Dedifferentiated amniotic fluid mesenchymal stem cell (primary cell): Measurements from ENCODE around the gene PTPMT1.
"Not testable (repeated sequence)": the region's sequence is repeated elsewhere in the genome, so short reads cannot be mapped to it uniquely, and the experiment has no call there.

Experiments
- DNase-seq: peaks from one replicate; pipeline ENCODE4 v3.0.0-alpha.2; 2016; ENCODE audit errors: extremely low spot score

Gene PTPMT1

DNA sequence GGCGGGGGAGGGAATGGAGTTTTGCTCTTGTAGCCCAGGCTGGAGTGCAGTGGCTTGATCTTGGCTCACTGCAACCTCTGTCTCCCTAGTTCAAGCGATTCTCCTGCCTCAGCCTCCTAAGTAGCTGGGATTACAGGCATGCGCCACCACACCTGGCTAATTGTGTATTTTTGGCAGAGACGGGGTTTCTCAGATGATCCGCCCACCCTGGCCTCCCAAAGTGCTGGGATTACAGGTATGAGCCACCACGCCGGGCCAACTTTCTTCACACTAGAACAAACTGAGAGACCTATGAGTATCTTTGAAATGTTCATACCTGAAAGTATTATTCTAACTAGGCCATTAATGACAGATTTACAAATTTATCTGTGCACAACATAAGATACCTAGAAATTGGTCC lies 19.1 kb upstream of the PTPMT1 start:
- DNase-seq: not testable (repeated sequence)

DNA sequence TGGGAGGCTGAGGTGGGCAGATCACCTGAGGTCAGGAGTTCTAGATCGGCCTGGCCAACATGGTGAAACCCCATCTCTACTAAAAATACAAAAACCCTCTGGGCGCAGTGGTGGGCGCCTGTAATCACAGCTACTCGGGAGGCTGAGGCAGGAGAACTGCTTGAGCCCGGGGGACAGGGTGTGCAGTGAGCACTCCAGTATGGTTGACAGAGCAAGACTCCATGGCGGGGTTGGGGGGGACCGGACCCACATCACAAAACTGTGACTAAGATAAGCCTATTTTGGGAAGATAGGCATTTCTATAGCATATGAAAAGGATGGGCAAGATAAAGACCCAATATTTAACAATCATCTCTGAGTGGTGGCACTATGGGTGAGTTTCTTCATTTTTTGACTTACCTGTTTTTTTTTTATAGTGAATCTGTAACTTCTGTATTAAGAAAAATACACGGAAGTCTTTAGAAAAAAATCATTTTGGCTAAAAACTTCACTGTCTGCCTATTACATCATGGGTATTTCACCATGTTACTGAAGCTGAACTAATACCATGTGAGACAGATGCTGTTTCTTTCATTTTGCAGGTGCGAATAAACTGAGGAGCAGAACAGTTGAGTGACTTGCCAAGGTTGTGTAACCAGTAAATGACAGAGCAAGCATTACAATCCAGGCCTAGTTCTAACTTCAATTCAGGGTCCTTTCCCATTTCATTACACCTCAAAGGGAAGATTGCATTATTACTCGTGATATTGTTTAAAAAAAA lies 14.9 kb upstream of the PTPMT1 start:
- DNase-seq: no peak

DNA sequence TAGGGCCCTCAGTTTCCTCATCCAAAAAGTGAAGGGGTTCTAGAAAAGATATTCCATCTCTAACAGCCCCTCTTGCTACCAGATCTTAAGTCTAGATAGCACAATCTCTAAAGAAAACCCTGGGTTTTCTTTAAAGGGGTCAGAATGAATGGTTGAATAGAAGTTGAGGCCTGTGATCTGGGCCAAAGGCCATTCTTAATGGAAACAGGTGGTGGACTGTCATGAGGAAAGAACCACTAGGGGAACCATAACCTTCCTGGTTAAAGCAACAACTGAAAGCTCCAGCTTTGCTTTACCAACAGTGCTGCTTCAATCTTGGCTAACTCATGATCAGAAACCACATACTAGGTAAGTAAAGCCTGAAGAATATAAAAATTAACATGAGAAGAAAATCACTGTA lies 14.3 kb upstream of the PTPMT1 start:
- peak; percentile 28 for DNase-seq

DNA sequence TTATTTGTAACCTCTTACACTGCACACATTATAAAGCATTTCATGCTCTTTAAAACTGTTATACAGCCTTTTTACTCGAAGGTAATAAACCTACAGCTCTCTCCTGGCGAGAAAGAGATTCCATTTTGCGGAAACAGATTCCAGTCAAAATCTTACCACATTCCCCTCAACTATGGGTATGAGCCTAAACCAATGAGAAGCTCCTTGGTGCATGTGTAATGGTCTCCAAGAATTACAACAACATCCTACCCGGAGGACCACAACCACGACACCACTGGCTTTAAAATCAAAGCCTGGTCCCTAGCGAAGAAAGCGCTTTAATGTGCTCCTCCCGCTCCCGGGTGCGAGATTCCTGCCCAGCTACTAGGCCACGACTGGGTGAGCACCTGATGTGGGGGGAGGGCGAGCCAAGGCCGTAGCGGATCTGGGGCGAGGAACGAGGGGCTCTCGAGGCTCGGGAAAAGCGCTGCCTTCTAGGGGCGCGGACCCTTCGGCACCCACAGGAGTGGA lies 13.3 kb upstream of the PTPMT1 start:
- DNase-seq: peak; percentile 40

DNA sequence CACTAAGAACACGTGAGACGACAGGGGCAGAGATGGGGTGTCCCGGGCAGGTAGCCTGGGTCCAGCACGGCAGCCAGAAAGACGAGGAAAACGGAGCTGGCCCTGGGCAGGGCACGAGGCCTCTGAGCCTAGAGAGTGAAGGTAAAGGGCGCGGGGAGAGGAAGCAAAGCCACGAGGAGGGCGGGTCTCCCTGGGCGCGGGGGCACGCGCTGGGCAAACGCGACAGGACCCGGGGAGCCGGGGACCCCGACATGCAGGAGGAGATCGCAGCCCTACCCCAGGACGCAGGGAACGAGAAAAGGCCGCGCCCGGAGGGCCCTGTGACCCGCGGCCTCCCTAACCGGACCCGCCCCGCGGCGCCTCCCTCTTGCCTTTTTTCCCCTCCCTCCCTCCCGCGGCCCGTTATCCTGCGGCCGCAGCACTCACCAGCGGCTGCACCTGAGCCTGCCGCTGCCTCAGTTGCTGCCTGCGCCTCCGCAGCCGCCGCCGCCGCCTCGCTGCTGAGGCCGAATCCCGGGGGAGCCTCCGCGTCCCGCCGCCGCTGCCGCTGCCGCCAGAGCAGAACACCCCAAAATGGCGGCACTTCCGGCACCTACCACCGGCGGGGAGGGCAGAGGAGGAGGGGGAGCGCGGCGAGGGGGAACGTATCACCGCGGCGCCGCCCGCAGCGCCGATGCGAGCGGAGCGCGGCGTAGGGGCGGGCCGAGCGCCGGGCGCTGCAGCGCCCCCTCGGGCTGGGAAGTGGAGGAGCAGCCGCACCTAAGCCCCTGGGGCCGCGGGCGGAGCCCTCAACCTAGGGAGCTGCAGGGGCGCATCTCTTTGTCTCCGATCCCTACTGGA lies 12.6 kb upstream of the PTPMT1 start, which contains the start of gene CELF1:
Gene CELF1 (minus strand): TSS at position 567 of the 840 bp plus-strand sequence. CDS start 53,609 bp downstream, outside the sequence.
- DNase-seq: peak; percentile 87

DNA sequence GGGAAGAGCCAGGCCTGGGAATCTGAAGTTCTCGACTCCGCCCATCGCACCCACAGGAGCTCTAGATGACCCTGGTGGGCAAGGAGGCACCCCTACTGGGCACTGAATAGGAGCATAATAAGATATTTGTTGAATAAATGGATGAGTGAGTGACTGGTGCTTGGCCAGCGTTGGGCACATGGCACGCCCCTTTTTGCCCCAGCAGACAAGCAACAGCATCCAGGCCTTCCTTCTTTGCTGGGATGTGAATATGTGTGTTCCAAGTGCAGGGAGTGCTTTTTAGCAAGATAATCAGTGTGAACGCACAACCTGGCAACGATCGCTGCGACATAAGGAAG lies 12.0 kb upstream of the PTPMT1 start:
- DNase-seq: no peak

DNA sequence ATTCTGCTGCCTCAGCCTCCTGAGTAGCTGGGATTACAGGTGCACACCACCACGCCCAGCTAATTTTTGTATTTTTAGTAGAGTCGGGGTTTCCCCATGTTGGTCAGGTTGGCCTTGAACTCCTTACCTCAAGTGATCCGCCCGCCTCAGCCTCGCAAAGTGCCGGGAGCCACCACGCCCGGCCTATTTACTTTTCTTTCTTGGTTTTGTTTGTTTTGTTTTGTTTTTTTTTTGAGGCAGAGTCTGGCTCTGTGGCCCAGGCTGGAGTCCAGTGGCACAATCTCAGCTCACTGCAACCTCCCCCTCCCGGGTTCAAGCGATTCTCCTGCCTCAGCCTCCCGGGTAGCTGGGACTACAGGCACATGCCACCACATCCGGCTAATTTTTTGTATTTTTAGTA lies 8.4 kb upstream of the PTPMT1 start:
- DNase-seq: not testable (repeated sequence)

DNA sequence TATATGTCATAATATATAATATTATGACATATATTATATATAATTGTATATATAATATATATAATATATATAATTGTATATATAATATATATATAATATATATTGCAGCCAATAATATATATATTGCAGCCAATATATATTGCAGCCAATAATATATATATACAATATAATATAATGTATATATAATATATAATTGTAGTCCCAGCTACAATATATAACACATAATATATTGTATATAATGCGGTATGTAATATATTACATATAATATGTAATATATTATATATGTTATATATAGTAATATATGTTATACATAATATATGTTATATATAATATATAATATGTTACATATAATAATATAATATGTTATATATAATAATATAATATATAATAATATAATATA lies 6.7 kb upstream of the PTPMT1 start:
- DNase-seq: no peak

DNA sequence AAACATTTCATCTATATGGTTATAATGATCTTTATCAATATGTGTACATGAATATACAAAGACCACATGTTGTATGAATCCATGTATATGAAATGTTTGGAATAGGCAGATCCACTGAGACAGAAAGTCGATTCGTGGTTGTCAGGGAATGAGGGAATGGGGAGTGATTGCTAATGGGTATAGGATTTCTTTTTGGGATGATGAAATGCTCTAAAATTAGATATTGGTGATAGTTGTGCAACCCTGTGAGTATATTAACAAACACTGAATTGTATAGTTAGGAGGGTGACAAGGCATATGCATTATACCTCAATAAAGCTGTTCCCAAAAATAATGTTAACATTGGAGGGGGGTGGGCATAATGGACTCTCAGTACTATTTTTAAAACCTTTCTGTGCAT lies 5.0 kb upstream of the PTPMT1 start:
- peak; percentile 64 for DNase-seq

DNA sequence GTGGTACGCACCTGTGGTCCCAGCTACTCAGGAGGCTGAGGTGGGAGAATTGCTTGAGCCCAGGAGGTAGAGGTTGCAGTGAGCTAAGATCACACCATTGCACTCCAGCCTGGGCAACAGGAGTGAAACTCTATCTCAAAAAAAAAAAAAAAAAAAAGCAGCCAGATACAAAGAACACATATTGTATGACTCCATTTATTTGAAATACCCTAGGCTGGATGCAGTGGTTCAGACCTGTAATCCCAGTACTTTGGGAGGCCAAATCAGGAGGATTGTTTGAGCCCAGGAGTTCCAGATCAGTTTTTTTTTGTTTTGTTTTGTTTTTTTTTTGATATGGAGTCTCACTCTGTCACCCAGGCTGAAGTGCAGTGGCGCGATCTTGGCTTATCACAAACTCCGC lies 3.0 kb upstream of the PTPMT1 start:
- DNase-seq: not testable (repeated sequence)

DNA sequence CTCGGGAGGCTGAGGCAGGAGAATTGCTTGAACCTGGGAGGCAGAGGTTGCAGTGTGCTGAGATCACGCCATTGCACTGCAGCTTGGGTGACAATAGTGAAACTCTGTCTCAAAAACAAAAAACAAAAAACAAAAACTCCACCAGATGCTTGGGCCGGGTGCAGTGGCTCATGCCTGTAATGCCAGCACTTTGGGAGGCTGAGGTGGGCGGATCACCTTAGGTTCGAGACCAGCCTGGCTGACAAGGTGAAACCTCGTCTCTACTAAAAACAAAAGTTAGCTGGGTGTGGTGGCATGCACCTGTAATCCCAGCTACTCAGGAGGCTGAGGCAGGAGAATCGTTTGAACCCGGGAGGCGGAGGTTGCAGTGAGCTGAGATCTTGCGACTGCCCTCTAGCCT lies 1.0 kb upstream of the PTPMT1 start:
- not testable (repeated sequence) for DNase-seq

DNA sequence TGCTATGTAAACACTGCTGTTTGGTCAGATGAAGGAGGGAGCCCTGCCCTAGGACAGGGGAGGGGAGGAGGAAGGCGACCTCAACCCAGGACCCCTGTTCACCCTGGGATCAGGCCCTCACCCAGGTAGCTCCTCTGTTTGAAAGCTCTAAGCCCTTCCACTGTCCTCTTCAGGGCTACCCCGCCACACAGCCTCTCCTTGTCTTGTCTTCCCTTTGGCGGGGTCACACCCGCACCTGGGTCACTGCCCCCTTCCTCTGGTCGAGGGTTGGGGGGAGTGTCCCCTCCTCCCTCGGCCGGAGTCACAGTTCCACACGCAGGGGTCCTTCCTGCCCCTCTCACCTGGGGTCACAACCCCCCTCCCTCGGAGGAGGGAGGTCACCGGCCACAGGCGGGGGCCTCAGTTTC lies 463 bp upstream of the PTPMT1 start:
- no peak for DNase-seq

DNA sequence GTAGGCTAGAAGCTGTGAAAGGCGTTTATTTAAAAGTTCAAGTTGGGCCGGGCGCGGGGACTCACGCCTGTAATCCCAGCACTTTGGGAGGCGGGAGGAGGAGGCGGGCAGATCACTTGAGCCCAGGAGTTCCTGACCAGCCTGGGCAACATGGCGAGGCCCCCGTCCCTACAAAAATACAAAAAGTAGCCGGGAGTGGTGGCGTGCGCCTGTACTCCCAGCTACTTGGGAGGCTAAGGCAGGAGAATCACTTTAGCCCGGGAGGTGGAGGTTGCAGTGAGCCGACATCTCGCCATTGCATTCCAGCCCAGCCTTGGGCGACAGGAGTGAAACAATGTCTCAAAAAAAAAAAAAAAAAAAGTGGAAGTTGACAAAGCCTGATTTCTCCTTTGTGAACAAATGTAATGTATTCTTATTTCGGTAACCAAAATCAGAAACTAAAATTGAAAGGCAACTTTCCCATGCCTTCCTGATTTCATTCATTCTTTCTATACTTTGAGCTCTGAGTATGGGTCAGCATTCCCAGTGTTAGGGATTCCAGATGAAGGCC lies 825 bp downstream of the PTPMT1 start:
- no peak for DNase-seq

DNA sequence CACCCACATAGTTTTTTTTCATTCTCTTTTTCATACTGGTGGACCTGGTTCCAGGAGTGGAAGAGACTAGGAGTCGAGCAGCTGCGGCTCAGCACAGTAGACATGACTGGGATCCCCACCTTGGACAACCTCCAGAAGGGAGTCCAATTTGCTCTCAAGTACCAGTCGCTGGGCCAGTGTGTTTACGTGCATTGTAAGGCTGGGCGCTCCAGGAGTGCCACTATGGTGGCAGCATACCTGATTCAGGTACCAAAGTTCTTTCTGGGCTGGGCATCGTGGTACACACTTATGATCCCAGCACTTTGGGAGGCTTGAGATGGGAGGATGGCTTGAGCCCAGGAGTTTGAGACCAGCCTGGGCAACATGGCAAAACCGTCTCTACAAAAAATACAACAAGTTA lies 4.2 kb downstream of the PTPMT1 start:
- no peak for DNase-seq

DNA sequence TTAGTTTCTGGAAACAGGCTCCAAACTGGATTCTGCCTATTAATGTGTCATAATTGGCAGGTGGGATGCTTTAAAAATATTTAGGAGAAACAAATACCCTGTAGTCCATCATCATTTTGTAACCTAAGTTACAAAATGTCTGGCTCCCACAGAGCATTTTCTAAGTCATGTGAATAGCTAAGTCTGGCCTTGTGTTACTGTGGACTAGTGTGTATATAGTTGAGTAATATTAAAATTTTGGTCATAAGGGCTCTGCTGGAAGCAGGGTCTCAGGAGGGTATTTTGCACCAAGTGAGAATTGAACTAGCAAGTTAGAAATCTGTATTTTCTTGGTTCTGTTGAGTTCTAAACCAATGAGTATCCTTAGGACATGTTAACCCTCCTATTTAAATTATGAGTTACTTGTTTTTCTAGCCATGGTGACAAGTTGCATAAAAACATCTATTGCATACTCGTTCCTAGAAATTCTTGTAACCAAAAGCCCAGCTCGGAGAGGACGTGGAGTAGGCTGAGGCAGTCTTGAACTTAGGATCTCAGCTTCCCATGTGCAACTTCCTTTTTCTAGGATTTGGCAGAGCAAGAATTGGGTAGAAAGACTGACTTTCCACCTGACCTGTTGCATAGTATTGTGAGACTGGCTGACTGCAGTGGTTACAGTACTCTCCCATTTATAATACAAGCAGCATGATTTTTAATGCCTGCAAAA lies 5.4 kb downstream of the PTPMT1 start:
- DNase-seq: no peak

DNA sequence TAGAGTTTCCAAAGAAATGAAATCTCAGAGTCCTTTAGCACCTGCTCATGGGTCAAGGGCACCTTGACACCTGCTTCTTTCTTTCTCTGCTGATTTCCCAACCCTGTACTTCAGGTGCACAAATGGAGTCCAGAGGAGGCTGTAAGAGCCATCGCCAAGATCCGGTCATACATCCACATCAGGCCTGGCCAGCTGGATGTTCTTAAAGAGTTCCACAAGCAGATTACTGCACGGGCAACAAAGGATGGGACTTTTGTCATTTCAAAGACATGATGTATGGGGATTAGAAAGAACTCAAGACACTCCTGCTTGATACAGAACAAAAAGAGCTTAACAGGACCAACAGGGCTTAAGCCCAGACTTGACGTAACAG lies 5.9 kb downstream of the PTPMT1 start:
- no peak for DNase-seq

DNA sequence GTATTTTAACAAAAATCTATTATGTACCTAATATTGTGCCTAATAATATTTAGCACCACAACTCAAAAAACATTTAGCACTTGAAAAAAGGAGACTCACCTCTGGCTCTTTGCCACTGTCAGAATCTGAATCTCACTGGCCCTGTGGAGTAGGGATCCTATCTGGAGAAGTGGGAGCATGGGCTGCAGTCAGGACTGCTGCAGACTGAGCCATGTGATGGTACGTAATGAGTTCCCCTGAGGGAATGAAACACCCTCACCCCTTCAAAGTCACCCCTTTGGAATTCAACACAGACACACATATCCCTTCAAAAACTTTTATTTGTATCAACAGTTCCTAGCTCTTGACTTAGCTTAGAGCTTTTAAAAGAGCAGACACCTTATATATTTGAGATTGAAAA lies 6.5 kb downstream of the PTPMT1 start:
- no peak for DNase-seq

DNA sequence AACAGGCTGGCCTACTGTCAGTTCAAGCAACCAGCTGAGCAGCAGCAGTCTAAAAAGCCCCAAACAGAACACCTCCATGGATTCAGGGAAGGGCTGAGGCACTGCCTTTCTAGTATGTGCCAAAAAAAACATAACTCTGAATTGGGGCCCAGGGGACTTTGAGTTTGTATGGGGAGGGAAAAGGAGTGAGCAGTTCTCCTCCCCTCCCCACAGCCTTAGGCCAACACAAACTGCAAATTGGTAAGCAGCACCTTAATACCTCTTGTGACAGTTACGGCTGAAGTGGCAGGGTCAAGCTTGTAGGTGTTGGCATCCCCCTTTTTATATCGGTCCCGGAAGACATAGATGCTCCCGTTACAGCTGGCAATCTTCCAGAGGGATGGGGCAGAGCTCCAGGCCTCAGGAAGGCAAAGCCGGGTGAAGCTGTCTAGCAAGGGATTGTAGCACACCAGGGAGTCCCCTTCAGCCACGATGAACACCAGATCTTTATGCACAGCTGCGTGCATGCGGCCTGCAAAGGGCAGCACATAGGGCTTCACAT lies 7.4 kb downstream of the PTPMT1 start:
- DNase-seq: no peak

DNA sequence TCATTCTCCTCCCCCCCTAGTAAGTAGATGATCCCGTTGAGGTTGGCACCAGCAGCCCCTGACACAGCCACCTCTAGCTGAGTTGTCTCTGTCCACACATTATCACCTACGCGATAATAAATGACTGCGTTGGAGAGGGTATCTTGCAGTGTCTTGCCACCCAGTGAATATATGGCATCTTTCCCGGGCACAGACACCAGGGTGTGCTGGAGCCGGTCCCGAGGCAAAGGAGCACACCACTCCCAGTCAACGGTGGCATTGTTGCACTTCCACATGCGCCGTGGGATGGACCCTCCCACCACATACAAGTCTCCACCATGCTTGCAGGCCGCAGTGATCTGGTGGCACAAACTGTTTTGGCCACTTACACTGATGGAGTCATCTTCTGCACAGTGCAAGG lies 7.9 kb downstream of the PTPMT1 start:
- no peak for DNase-seq

DNA sequence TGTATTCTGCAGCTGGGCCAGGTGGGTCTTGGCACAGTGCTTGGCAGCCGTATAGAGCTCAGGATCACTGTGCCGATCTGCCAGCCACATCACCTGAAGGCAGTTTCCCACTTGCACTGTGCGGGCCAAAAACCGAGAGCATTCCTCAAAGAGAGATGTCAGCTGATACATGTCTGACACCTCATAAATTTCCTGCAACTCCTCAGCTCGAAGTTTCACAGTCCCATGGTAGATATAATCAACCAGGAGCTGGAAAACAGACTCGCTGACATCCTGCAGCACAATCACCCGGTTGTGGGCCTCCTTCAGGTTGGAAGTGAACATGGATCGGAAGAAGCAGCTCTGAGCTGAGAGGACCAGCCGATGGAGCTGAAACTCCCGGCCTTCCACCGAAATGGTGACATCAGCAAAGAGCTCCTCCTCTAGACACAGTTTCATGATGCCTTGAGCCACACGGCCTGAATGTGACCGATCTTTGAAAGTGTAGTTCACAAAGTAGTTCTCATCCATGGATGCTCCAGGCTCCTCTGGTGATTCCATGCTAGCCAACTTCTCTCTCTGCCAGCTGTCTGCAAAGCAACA lies 12.2 kb downstream of the PTPMT1 start:
- DNase-seq: no peak
